K562 treated with DMSO at 1 percent for 48 hours (cell line): ENCODE results near the gene IGSF5. TPM values are rescaled to one million over a fixed set of nuclear protein-coding genes. Genes with fewer than 3 reads are reported as not detected.

Experiments
- total RNA-seq: library from RNA; unstranded; fragments of 300-600 nt; gene quantifications from 2 replicates; pipeline ENCODE4 v1.2.3, GENCODE V29; 2022; ENCODE audit warnings: low replicate concordance; ENCODE audit errors: extremely low read depth

Gene IGSF5
- not detected in 2 replicates for total RNA-seq

DNA sequence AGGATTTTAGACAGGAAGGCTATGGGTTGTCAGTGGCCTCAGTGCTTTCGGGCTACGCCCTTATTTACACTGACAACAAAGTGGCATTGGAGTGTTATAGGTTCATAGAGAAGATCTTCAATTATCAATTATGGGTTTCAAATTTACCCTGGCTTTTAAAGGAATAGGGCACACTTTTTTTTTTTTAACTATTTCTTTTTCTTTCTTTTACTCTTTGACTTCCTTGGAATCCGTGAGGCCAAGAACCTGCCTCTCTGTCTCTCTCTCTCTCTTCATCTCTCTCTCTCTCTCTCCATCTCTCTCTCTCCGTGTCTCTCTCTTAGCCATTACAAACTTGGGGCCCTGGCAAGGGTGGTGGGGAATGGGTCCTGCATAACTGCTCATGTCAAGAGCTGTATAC is at the start of gene IGSF5:
Gene IGSF5 (plus strand): TSS at position 301 of the 400 bp plus-strand sequence. CDS start 327 bp downstream, outside the sequence.

Other genes starting within 250 kb of the IGSF5 start
- gene B3GALT5, start 132.2 kb upstream of the IGSF5 start, total RNA-seq, result not detected in 2 replicates
- gene PCP4, start 122.3 kb downstream of the IGSF5 start, total RNA-seq, result not detected in 2 replicates